ENCODE results near the gene HOTAIR.

DNA sequence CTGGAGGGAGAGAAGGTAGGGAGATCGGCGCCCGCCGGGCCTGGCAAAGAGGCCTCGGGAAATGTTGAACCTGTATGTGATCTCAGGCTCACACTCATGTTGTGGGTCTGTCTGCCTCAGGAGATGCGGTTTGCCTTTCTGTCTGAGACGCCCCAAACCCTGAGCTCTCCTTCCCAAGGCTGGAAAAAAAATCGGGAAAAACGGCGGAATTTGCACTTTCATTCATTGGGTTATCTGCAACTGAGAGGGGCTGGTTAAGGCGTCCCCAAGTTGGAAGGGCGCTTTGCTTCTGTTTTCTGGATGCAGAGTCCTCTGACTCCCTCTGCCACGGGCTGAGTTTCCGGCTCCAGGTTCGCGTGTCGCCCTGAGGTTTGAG lies 20.2 kb upstream of the HOTAIR start:
- TF ChIP-seq POLR2A (IDR thresholded peaks at IDR 0.05; ENCODE audit: low read length) (no peak), GATA1 (IDR thresholded peaks at IDR 0.05; ENCODE audit: low read depth, low read length) (no peak)
